Gastroesophageal sphincter (tissue), 4 donors: ENCODE measurements around the gene LCNL1. TPM values are rescaled to one million over a fixed set of nuclear protein-coding genes. Genes with fewer than 3 reads are reported as not detected.
"Not testable (repeated sequence)": the region's sequence is repeated elsewhere in the genome, so short reads cannot be mapped to it uniquely, and the experiment has no call there.

Source experiments
- ATAC-seq: fragments of 150-250 bp; one replicate; pipeline ENCODE4 v1.9.1; 2016; ENCODE audit warnings: mild to moderate bottlenecking, moderate library complexity
- H3K27ac ChIP-seq, 4 donors: fragments of 200-600 bp; sonication (generic) in 3 of 4; 1 replicate in 3 of 4; 2 replicates in 1 of 4; pipeline ENCODE4 v1.5.1; 2016 to 2019
- H3K27me3 ChIP-seq: fragments of 200-600 bp; sonication (generic); one replicate; pipeline ENCODE4 v1.5.1; 2019
- H3K36me3 ChIP-seq, 2 donors: fragments of 200-600 bp; sonication (generic); one replicate each; pipeline ENCODE4 v1.5.1; 2019; ENCODE audit warnings: control low read depth in 1 of 2
- H3K4me1 ChIP-seq, 3 donors: fragments of 200-600 bp; sonication (generic); 1 replicate in 2 of 3; 2 replicates in 1 of 3; pipeline ENCODE4 v1.5.1; 2016 to 2019; ENCODE audit warnings: control low read depth in 2 of 3
- H3K4me3 ChIP-seq, 2 donors: fragments of 200-600 bp; sonication (generic); one replicate each; pipeline ENCODE4 v1.5.1; 2019; ENCODE audit warnings: mild to moderate bottlenecking in 1 of 2, moderate library complexity in 1 of 2
- H3K9me3 ChIP-seq, 3 donors: fragments of 200-600 bp; sonication (generic); one replicate each; pipeline ENCODE4 v1.5.1; 2017 to 2019; ENCODE audit warnings: control low read depth in 2 of 3
- CTCF ChIP-seq, 4 experiments: fragments of 200-600 bp in 2 of 4; fragments of 450-650 bp in 2 of 4; sonication (generic) in 1 of 4; IDR thresholded peaks; one replicate each; pipeline ENCODE4 v1.5.1; 2017 to 2019; ENCODE audit warnings: antibody characterized with exemption in 4 of 4, mild to moderate bottlenecking in 2 of 4, moderate library complexity in 2 of 4
- EP300 ChIP-seq: sonication (generic); formaldehyde crosslinking; IDR thresholded peaks from one replicate; pipeline ENCODE4 v1.6.1; 2017; ENCODE audit warnings: antibody characterized with exemption, mild to moderate bottlenecking
- POLR2A ChIP-seq, 2 donors: fragments of 450-650 bp; IDR thresholded peaks; one replicate each; pipeline ENCODE4 v1.6.1; 2017; ENCODE audit warnings: antibody characterized with exemption in 2 of 2, mild to moderate bottlenecking in 2 of 2, moderate library complexity in 1 of 2
- POLR2AphosphoS5 ChIP-seq: sonication (generic); formaldehyde crosslinking; IDR thresholded peaks from one replicate; pipeline ENCODE4 v1.6.1; 2017; ENCODE audit warnings: antibody characterized with exemption
- WGBS, 2 donors: methylation state at CpG; one replicate each; pipeline ENCODE4 v1.1.5; 2018; ENCODE audit warnings: low coverage in 1 of 2; 5-methylcytosine and 5-hydroxymethylcytosine counted together
- total RNA-seq, 4 donors: library from RNA; depleted of rRNA; stranded (reverse); fragments of >200 nt; gene quantifications; one replicate each; pipeline ENCODE4 v1.1.0, GENCODE V29; 2016

The LCNL1 gene
- total RNA-seq, 4 donors from 2014 or later, result 0.40 TPM; not detected in 2

DNA sequence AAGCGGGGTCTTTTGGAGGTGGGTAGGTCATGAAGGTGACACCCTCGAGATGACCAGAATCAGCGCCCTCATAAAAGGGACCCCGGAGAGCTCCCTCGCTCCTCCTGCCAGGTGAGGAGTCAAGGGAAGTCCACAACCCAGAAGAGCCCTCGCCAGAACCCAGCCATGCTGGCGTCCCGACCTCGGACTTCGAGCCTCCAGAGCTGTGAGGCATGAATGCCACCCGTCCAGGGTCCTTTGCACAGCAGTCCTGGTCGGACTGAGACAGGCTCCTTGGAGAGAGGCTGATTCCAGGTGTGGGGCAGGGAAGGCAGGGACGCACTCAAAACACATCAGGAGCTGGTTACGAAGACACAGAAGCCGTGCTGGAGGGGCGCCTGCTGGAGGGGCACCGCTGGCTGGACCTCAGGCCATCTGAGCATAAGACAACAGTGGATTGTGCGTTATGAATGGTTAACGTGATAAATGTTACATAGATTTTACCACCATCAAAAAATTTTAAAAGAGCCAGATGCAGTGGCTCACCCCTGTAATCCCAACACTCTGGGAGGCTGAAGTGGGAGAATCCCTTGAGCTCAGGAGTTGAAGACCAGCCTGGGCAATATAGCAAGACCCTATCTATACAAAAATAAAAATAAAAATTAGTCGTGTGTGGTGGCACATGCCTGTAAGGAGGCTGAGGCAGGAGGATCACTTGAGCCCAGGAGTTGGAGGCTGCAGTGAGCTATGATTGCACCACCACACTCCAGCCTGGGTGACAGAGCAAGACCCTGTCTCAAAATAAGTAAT is 19.3 kb downstream of the LCNL1 start:
- no peak for ATAC-seq
- no peak overlapping the region for H3K27ac ChIP-seq
- TF ChIP-seq CTCF (IDR thresholded peaks at IDR 0.05) (no peak), POLR2AphosphoS5 (no peak), POLR2A (IDR thresholded peaks at IDR 0.05) (no peak), EP300 (no peak)
- 63 to 84% methylated on average over 3 to 7 of the region's 20 CpGs for WGBS, 2 donors
- peaks cover 0 to 7% (median 0%) of the 10 kb centered on the region in 3 donors for H3K4me1 ChIP-seq
- H3K4me3 ChIP-seq, result no peak overlapping the region
- no peaks in the 10 kb centered on the region for H3K36me3 ChIP-seq
- no peaks in the 10 kb centered on the region for H3K9me3 ChIP-seq
- peaks cover 20% of the 10 kb centered on the region for H3K27me3 ChIP-seq

GRCh38 chr9:137002646-137003041 is 19.9 kb downstream of the LCNL1 start:
- WGBS, 2 donors, result 74 to 95% methylated on average over 6 to 7 of the region's 10 CpGs
- peaks cover 0 to 13% (median 4%) of the 10 kb centered on the region in 3 donors for H3K4me1 ChIP-seq
- H3K9me3 ChIP-seq, result no peaks in the 10 kb centered on the region
- ATAC-seq, result no peak
- H3K27me3 ChIP-seq, result peaks cover 14% of the 10 kb centered on the region
- no peak for TF ChIP-seq POLR2A (IDR thresholded peaks at IDR 0.05)
- TF ChIP-seq EP300, result no peak
- TF ChIP-seq CTCF (IDR thresholded peaks at IDR 0.05), result no peak
- TF ChIP-seq POLR2AphosphoS5, result no peak
- H3K4me3 ChIP-seq, result no peak overlapping the region
- H3K36me3 ChIP-seq, result peaks cover 0 to 3% of the 10 kb centered on the region in 2 donors
- H3K27ac ChIP-seq, result no peak overlapping the region

DNA sequence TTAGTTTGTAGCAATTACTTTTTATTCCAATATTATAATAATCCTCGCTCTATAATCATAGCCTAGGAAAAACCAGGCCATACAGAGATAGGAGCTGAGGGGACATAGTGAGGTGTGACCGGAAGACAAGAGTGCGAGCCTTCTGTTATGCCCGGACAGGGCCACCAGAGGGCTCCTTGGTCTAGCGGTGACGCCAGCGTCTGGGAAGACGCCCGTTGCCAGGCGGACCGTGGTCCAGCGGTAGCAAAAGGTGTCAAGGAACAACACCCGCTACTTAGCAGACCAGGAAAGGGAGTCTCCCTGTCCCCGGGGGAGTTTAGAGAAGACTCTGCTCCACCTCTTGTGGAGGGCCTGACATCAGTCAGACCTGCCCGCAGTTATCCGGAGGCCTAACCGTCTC is 21.5 kb downstream of the LCNL1 start:
- WGBS, 2 donors, result 35 to 80% methylated on average over 1 to 14 of the region's 17 CpGs
- not testable (repeated sequence) for H3K9me3 ChIP-seq, H3K4me3 ChIP-seq, H3K27ac ChIP-seq, H3K27me3 ChIP-seq, ATAC-seq
- Histone ChIP-seq H3K36me3 (peaks cover 0 to 20% of the 10 kb centered on the region in 2 donors), H3K4me1 (peaks cover 0 to 19% (median 5%) of the 10 kb centered on the region in 3 donors)
- peak in 3 of 4 experiments; percentile 34 to 43 (median 40) for TF ChIP-seq CTCF (IDR thresholded peaks at IDR 0.05)

DNA sequence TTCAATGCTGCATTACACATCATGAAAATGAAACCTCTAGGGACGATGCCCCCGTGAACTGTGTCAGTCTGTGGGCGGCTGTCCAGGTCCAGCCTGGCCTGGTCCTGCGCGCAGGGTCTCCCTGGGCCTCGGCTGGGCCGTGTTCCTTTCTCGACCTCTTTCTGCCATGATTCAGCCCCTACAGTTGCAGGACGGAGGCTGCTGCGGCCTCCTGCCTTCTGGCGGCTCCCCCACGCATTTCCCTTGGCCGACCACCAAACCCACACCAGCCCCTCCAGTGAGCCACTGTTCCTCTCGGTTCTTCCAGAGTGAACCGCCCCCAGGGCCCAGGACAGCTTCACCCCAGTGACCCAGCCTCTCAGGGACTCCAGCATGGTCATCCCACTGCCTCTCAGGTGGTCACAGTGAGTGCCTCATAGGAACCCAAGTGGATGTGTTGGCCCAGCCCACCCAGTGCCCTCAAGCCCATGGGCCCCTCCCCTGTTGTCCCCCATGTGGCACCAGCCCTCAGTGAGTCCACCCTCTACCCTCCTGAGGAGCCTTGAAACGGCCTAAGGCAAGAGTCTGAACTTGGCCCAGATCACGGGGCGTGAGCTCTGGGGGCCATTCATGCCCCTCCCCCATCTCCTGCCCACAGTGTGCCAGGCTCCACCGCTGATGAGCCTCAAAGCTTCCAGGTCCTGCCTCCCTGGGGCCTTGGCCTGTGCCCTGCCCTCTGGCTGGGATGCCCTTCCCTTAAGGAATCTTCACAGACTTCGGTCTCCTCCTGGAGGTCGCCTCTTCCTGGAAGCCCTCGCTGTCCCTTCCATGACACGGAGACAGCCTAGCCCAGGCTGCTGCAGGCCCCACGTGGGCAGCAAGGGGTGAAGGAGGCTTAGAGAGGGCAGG is 23.6 kb downstream of the LCNL1 start:
- peaks cover 0 to 40% of the 10 kb centered on the region in 2 donors for H3K36me3 ChIP-seq
- H3K4me3 ChIP-seq, result no peak overlapping the region
- H3K27ac ChIP-seq, result no peak overlapping the region
- WGBS, 2 donors, result 60 to 72% methylated on average over 1 to 7 of the region's 24 CpGs
- no peaks in the 10 kb centered on the region for H3K27me3 ChIP-seq
- peaks cover 0 to 19% (median 5%) of the 10 kb centered on the region in 3 donors for H3K4me1 ChIP-seq
- ATAC-seq, result no peak
- H3K9me3 ChIP-seq, result no peaks in the 10 kb centered on the region
- TF ChIP-seq POLR2A (IDR thresholded peaks at IDR 0.05), result no peak
- no peak for TF ChIP-seq POLR2AphosphoS5
- TF ChIP-seq CTCF (IDR thresholded peaks at IDR 0.05), result no peak
- TF ChIP-seq EP300, result no peak
